T-cell (primary cell): Measurements from ENCODE around the gene DEXI. TPM values are rescaled to one million over a fixed set of nuclear protein-coding genes. Genes with fewer than 3 reads are reported as not detected.
A peak's percentile ranks its signal among the peaks of the same experiment; 100 is the strongest.

Experiments used
- ATAC-seq, 4 experiments: fragments of 200-7000 bp in 3 of 4; fragments of 150-1000 bp in 1 of 4; cut with Tn5 transposase; replicated peaks in 1 of 4; 1 replicate in 3 of 4; 2 replicates in 1 of 4; pipeline ENCODE4 v1.10.0; 2021; ENCODE audit warnings: moderate library complexity in 3 of 4, mild to moderate bottlenecking in 2 of 4, moderate number of reproducible peaks in 1 of 4
- CTCF ChIA-PET, 2 donors: fragments of 300-600 bp; sonication (Branson Sonifier 250); formaldehyde crosslinking; loops; one replicate each; lab custom pipeline; 2022; ENCODE audit warnings: antibody characterized with exemption in 2 of 2; lab: Charles Lee
- POLR2A ChIA-PET, 2 donors: fragments of 300-600 bp; sonication (Branson Sonifier 250); formaldehyde crosslinking; loops; one replicate each; lab custom pipeline; 2022; ENCODE audit warnings: antibody characterized with exemption in 2 of 2; lab: Charles Lee
- DNase-seq, 35 experiments: peaks; one replicate each; pipeline versions ENCODE4 v3.0.0 to v3.0.0-alpha.2; 2013 to 2023
- H3K27ac ChIP-seq: one replicate; pipeline ENCODE4 v1.5.1; 2013; ENCODE audit warnings: low read length
- H3K27me3 ChIP-seq, 2 experiments: replicated peaks in 1 of 2; 1 replicate in 1 of 2; 2 replicates in 1 of 2; pipeline versions ENCODE4 v1.6.1 to v1.7.0; 2013; ENCODE audit warnings: low read length in 1 of 2, mixed read lengths in 1 of 2; ENCODE audit not compliant: control insufficient read depth in 2 of 2, insufficient read depth in 2 of 2; ENCODE audit errors: extremely low read depth in 1 of 2
- H3K36me3 ChIP-seq, 2 donors: 1 replicate in 1 of 2; 2 replicates in 1 of 2; pipeline versions ENCODE4 v1.6.1 to v1.7.0; 2013; ENCODE audit warnings: low read length in 1 of 2; ENCODE audit not compliant: control insufficient read depth in 2 of 2, insufficient read depth in 1 of 2; ENCODE audit errors: extremely low read depth in 1 of 2
- H3K4me1 ChIP-seq, 2 experiments: 1 replicate in 1 of 2; 2 replicates in 1 of 2; pipeline versions ENCODE4 v1.6.1 to v1.7.0; 2013; ENCODE audit warnings: low read length in 2 of 2, mixed read lengths in 1 of 2; ENCODE audit not compliant: insufficient read depth in 2 of 2, control insufficient read depth in 1 of 2; ENCODE audit errors: extremely low read depth in 1 of 2
- H3K4me3 ChIP-seq, 2 donors: 1 replicate in 1 of 2; 2 replicates in 1 of 2; pipeline versions ENCODE4 v1.5.1 to v1.7.0; 2013; ENCODE audit warnings: mild to moderate bottlenecking in 2 of 2, low read length in 1 of 2, moderate library complexity in 1 of 2; ENCODE audit not compliant: control insufficient read depth in 1 of 2; ENCODE audit errors: extremely low read depth in 1 of 2
- H3K9me3 ChIP-seq: 2 replicates; pipeline ENCODE4 v1.7.0; 2013
- H3K27ac Mint-ChIP-seq, 2 donors: one replicate each; pipeline ENCODE4 v1.8.0; 2020 to 2021; ENCODE audit warnings: mild to moderate bottlenecking in 2 of 2, mixed read lengths in 2 of 2
- H3K27me3 Mint-ChIP-seq, 2 donors: one replicate each; pipeline ENCODE4 v1.8.0; 2021 to 2022; ENCODE audit warnings: mixed read lengths in 2 of 2
- H3K36me3 Mint-ChIP-seq: one replicate; pipeline ENCODE4 v1.8.0; 2021; ENCODE audit warnings: mixed read lengths
- H3K4me1 Mint-ChIP-seq, 3 donors: one replicate each; pipeline ENCODE4 v1.8.0; 2020 to 2022; ENCODE audit warnings: mixed read lengths in 3 of 3, mild to moderate bottlenecking in 1 of 3
- H3K4me3 Mint-ChIP-seq, 3 donors: one replicate each; pipeline ENCODE4 v1.8.0; 2020 to 2022; ENCODE audit warnings: mild to moderate bottlenecking in 3 of 3, mixed read lengths in 3 of 3, moderate library complexity in 3 of 3
- H3K9me3 Mint-ChIP-seq, 3 donors: one replicate each; pipeline ENCODE4 v1.8.0; 2020 to 2022; ENCODE audit warnings: mixed read lengths in 3 of 3
- WGBS: methylation state at CpG from one replicate; pipeline ENCODE4 v1.1.5; 2013; ENCODE audit warnings: missing lambda C conversion rate; ENCODE audit not compliant: insufficient coverage; 5-methylcytosine and 5-hydroxymethylcytosine counted together
- total RNA-seq, 35 experiments: library from RNA in 6 of 35; stranded (reverse) in 6 of 35; fragments of 120-200 nt in 1 of 35; gene quantifications; one replicate each; pipeline versions ENCODE4 v1.2.1 to v1.2.4 and lab custom pipeline; 2013 to 2026

DEXI gene
- total RNA-seq, 5 donors from 2014 or later (not counting 1 experiment from before 2014, with no cell fraction given): 12.2 to 39.8 (median 34.1) TPM

DNA sequence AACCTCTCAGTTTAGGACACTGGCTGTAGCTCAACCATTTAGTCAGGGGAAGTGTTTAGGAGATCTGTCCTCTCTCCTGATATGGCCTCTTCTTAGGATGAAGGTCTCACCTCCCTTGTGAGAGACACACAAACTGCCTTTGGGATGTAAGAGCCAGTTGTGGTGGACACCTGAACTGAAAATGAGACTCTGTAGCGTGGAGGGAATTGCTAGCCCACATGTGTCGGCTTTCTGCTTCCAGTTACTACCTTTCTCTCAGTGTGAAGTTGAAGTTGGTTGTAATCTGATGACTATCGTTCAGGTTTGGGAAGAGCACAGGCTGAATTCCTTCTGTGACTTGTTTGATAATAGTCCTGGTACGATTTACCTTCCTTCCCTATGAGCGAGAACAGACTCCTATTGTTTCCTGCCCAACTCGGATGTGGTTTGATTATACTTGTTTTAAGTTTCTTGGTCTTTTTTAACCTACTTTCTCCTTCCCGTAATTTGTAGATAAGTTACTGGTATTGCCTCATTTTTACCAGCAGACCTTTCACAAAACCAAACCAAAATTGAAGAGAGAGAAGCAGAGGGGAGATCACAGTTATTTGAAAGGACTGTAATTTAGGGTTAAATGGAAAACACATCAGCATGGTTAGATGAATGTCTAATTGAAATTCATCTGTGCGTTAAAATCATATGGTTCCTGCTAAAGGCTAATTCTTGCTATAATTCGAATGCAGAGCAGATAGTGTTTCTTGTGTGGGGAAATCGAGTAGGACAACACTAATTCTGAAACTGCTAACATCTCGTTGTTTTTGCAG, 45.3 kb upstream of the DEXI start:
- DNase-seq: peak in 1 of 35 experiments; percentile 29
- H3K36me3 Mint-ChIP-seq: peaks cover 40% of the 10 kb centered on the region
- no CpG with 5 or more reads among the region's 11 CpGs for WGBS
- Histone ChIP-seq H3K27me3 (no peaks in the 10 kb centered on the region), H3K4me3 (no peak overlapping the region), H3K36me3 (peaks cover 0 to 2% of the 10 kb centered on the region in 2 donors), H3K4me1 (peaks cover 14 to 24% of the 10 kb centered on the region in 2 experiments), H3K27ac (peak overlapping the region; percentile 9), H3K9me3 (no peaks in the 10 kb centered on the region)
- peaks cover 53 to 70% (median 63%) of the 10 kb centered on the region in 3 donors for H3K4me1 Mint-ChIP-seq
- peak overlapping the region; percentile 51 to 71 (median 57) for H3K4me3 Mint-ChIP-seq
- peak; percentile 48 to 76 (median 67) for ATAC-seq
- POLR2A ChIA-PET: no interaction called here
- H3K27ac Mint-ChIP-seq: peak overlapping the region; percentile 69 to 81
- H3K27me3 Mint-ChIP-seq: no peaks in the 10 kb centered on the region
- H3K9me3 Mint-ChIP-seq: no peaks in the 10 kb centered on the region
- CTCF ChIA-PET: interaction anchor here in 1 of 2 donors (0.8 kb wide), 1 partner anchor 69 kb away, joined by 3 read pairs; no protein-coding TSS in a partner anchor

DNA sequence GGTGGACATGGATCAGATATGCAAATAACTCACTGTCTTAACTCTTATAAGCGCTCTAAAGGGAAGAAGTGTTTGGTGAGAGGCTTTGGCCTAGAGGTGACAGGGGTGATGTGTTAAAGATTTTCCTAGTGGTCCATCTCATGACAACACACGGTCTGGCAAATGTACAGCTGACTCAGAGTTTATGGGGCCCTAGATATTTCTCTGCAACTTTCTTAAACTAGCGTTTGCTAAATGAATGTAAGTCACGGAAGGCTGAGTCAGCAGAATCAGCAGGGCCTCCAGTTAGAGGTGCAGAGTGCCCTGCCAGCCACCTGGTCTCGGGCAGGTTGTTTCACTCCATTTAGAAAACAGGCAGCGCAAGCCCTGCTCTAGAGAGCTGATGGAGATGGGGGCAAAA, 42.2 kb upstream of the DEXI start:
- peaks cover 14 to 21% of the 10 kb centered on the region in 2 experiments for H3K4me1 ChIP-seq
- Mint-ChIP-seq H3K4me1 (peaks cover 35 to 51% (median 38%) of the 10 kb centered on the region in 3 donors), H3K27ac (peak overlapping the region in 1 of 2 donors; percentile 5), H3K27me3 (no peaks in the 10 kb centered on the region), H3K4me3 (no peak overlapping the region), H3K36me3 (peaks cover 26% of the 10 kb centered on the region), H3K9me3 (no peaks in the 10 kb centered on the region)
- H3K27ac ChIP-seq: no peak overlapping the region
- H3K36me3 ChIP-seq: peaks cover 5 to 11% of the 10 kb centered on the region in 2 donors
- no peak for ATAC-seq
- POLR2A ChIA-PET: no interaction called here
- H3K9me3 ChIP-seq: no peaks in the 10 kb centered on the region
- 96% methylated on average over 4 of the region's 6 CpGs for WGBS
- DNase-seq: no peak
- CTCF ChIA-PET: interaction anchor here in 1 of 2 donors (0.7 kb wide), 1 partner anchor 424 kb away, joined by 5 read pairs; no protein-coding TSS in a partner anchor
- no peak overlapping the region for H3K4me3 ChIP-seq
- H3K27me3 ChIP-seq: no peaks in the 10 kb centered on the region

DNA sequence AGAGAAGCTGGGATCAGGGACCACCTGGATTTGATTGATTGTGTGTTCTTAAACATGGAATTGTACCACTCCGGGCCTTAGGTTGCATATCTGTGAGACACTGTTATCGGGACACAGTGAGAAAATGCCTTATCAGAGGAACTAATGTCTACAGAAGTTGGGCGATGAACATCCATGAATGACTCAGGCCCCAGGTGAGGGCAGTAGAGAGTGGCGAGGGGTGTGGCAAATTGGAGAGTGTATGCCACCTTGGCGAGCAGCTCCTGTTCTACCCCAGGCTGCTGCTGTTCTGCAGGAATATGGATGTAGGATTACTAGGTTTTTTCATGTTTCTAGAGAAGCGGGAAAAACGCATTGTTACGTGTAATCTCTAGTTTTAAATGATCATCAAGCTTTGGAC, 40.9 kb upstream of the DEXI start:
- H3K9me3 Mint-ChIP-seq: no peaks in the 10 kb centered on the region
- peak overlapping the region; percentile 31 to 44 for H3K27ac Mint-ChIP-seq
- Histone ChIP-seq H3K9me3 (no peaks in the 10 kb centered on the region), H3K4me3 (no peak overlapping the region), H3K36me3 (peaks cover 9 to 21% of the 10 kb centered on the region in 2 donors), H3K27me3 (no peaks in the 10 kb centered on the region), H3K27ac (no peak overlapping the region), H3K4me1 (peaks cover 7 to 11% of the 10 kb centered on the region in 2 experiments)
- no peaks in the 10 kb centered on the region for H3K27me3 Mint-ChIP-seq
- DNase-seq: peak in 4 of 35 experiments; percentile 5 to 24 (median 14)
- peaks cover 22% of the 10 kb centered on the region for H3K36me3 Mint-ChIP-seq
- H3K4me1 Mint-ChIP-seq: peaks cover 22 to 38% (median 24%) of the 10 kb centered on the region in 3 donors
- ChIA-PET POLR2A (interaction anchor here in 1 of 2 donors (0.5 kb wide), 1 partner anchor 279 kb away, joined by 5 read pairs; no protein-coding TSS in a partner anchor), CTCF (interaction anchor here (0.6 to 1.1 kb wide), 5 partner anchors 12 to 401 kb away, joined by 3 to 5 read pairs (median 3); no protein-coding TSS in a partner anchor)
- peak in 1 of 4 experiments; percentile 51 for ATAC-seq
- WGBS: 84% methylated on average over 8 of the region's 8 CpGs
- no peak overlapping the region for H3K4me3 Mint-ChIP-seq

DNA sequence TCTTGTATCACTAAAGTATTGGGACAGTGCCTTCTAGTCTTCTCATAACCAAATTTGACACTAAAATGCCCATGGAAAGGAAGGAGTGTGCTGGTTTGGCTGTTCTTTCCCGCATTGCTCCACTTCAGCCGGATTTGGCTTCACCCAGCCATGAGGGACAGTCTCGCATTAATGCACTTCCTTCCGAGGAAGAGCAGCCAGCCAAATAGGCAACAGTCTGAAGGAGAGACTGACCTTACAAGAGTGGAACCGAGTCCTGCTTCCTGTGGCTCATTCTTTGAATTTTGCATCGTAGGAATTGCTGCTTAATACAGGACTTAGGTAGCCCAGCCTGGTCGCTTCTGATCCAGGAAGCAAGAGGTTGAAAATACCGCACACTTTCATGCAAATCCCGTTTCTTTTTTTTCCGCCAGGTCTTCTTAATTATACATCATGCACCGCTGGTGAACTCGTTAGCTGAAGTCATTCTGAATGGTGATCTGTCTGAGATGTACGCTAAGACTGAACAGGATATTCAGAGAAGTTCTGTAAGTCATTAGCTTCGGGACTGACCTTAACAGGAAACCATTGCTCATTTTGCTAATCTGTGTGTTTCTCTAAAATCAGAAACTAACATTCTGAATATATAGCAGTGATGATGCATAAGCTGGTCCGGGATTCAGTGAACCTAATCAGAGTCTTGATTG, 40.3 kb upstream of the DEXI start:
- no peak overlapping the region for H3K27ac ChIP-seq
- H3K9me3 ChIP-seq: no peaks in the 10 kb centered on the region
- ATAC-seq (no peak), DNase-seq (no peak)
- Mint-ChIP-seq H3K4me3 (no peak overlapping the region), H3K27ac (peak overlapping the region; percentile 31 to 44), H3K4me1 (peaks cover 20 to 36% (median 21%) of the 10 kb centered on the region in 3 donors), H3K27me3 (no peaks in the 10 kb centered on the region), H3K36me3 (peaks cover 25% of the 10 kb centered on the region), H3K9me3 (no peaks in the 10 kb centered on the region)
- peaks cover 5 to 6% of the 10 kb centered on the region in 2 experiments for H3K4me1 ChIP-seq
- ChIA-PET POLR2A (interaction anchor here in 1 of 2 donors (0.5 kb wide), 1 partner anchor 279 kb away, joined by 5 read pairs; no protein-coding TSS in a partner anchor), CTCF (interaction anchor here (0.6 to 0.9 kb wide), 2 partner anchors 372 to 402 kb away, joined by 3 read pairs; no protein-coding TSS in a partner anchor)
- no peak overlapping the region for H3K4me3 ChIP-seq
- peaks cover 9 to 26% of the 10 kb centered on the region in 2 donors for H3K36me3 ChIP-seq
- WGBS: 83% methylated on average over 10 of the region's 15 CpGs
- no peaks in the 10 kb centered on the region for H3K27me3 ChIP-seq

DNA sequence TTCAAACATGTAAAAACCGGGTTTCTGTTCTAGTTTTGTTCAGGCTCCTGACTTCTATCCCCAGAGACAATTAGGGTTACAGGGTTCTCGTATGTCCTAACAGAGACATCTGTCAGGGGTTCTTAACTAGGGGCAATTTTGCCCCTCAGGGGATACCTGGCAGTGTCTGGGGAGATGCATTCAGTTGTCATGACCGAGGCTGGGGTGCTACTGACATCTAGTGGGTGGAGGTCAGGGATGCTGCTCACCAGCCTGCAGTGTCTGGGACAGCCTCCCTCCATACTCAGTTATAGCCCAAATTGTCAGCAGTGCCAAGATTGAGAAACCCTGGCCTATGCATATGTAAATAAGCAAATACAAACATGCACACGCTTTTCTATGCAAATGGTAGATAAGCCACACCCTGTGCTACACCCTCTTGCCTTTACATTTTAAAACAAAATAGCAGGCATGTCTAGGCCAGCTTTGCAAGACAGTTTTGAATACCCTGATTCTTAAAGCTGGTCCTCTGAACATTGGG, 39.5 kb upstream of the DEXI start:
- H3K4me1 ChIP-seq: no peaks in the 10 kb centered on the region
- peak in 7 of 35 experiments; percentile 5 to 28 (median 18) for DNase-seq
- Mint-ChIP-seq H3K4me1 (peaks cover 16 to 31% (median 17%) of the 10 kb centered on the region in 3 donors), H3K27me3 (no peaks in the 10 kb centered on the region), H3K4me3 (no peak overlapping the region), H3K9me3 (no peaks in the 10 kb centered on the region), H3K36me3 (peaks cover 26% of the 10 kb centered on the region), H3K27ac (no peak overlapping the region)
- no peaks in the 10 kb centered on the region for H3K9me3 ChIP-seq
- H3K36me3 ChIP-seq: peaks cover 9 to 29% of the 10 kb centered on the region in 2 donors
- CTCF ChIA-PET: no interaction called here
- no peak overlapping the region for H3K4me3 ChIP-seq
- POLR2A ChIA-PET: no interaction called here
- H3K27me3 ChIP-seq: no peaks in the 10 kb centered on the region
- no peak overlapping the region for H3K27ac ChIP-seq
- ATAC-seq: peak; percentile 38 to 62 (median 47)
- 72% methylated on average over 2 of the region's 4 CpGs for WGBS

DNA sequence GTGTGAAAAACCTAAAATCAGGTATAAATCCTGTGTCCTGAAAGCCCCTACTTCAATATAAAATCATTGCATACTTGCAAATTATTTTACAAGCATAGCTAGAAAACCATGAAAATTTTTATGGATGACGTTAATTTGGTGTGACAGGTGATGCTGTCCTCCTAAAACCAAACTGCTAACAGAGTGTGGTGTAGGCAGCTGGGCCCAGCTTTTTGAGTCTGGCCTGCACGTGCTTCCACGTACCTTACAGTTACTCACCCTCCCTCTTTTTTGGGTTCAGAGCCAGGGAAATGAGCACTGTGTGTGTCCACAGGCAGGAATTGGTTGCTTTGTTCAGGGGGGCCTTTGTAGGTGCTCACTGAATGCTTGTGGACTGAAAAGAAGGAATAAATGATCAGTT, 38.5 kb upstream of the DEXI start:
- no peak overlapping the region for H3K27ac ChIP-seq
- ATAC-seq (no peak), DNase-seq (no peak)
- H3K4me3 ChIP-seq: no peak overlapping the region
- no peak overlapping the region for H3K27ac Mint-ChIP-seq
- no peaks in the 10 kb centered on the region for H3K27me3 ChIP-seq
- H3K9me3 Mint-ChIP-seq: no peaks in the 10 kb centered on the region
- H3K4me3 Mint-ChIP-seq: no peak overlapping the region
- H3K4me1 ChIP-seq: no peaks in the 10 kb centered on the region
- no peaks in the 10 kb centered on the region for H3K27me3 Mint-ChIP-seq
- CTCF ChIA-PET: no interaction called here
- WGBS: no CpG with 5 or more reads among the region's 3 CpGs
- H3K36me3 ChIP-seq: peaks cover 9 to 30% of the 10 kb centered on the region in 2 donors
- peaks cover 9 to 24% (median 13%) of the 10 kb centered on the region in 3 donors for H3K4me1 Mint-ChIP-seq
- H3K36me3 Mint-ChIP-seq: peaks cover 22% of the 10 kb centered on the region
- H3K9me3 ChIP-seq: no peaks in the 10 kb centered on the region
- POLR2A ChIA-PET: interaction anchor here in 1 of 2 donors (0.6 kb wide), 1 partner anchor 275 kb away, joined by 4 read pairs; the partner anchor contains the start of gene SOCS1
